Breast epithelium (tissue), 4 donors: ENCODE measurements around the gene FAM117B. TPM values are rescaled to one million over a fixed set of nuclear protein-coding genes. Genes with fewer than 3 reads are reported as not detected.

Source experiments
- DNase-seq, 2 donors: peaks; one replicate each; pipeline ENCODE4 v3.0.0-alpha.2; 2019; ENCODE audit warnings: low spot score in 2 of 2
- H3K27ac ChIP-seq, 2 donors: fragments of 200-600 bp; sonication (generic) in 1 of 2; one replicate each; pipeline ENCODE4 v1.5.1; 2016 to 2019; ENCODE audit warnings: mild to moderate bottlenecking in 1 of 2
- H3K27me3 ChIP-seq, 2 donors: fragments of 200-600 bp; sonication (generic) in 1 of 2; one replicate each; pipeline versions ENCODE4 v1.5.1 to v1.6.0; 2017 to 2019; ENCODE audit warnings: control low read depth in 1 of 2, mild to moderate bottlenecking in 1 of 2
- H3K36me3 ChIP-seq: fragments of 200-600 bp; one replicate; pipeline ENCODE4 v1.5.1; 2019
- H3K4me1 ChIP-seq, 2 donors: fragments of 200-600 bp; sonication (generic); one replicate each; pipeline ENCODE4 v1.5.1; 2016 to 2019; ENCODE audit warnings: control low read depth in 1 of 2
- H3K4me3 ChIP-seq, 3 donors: fragments of 200-600 bp; sonication (generic); 1 replicate in 2 of 3; 2 replicates in 1 of 3; pipeline ENCODE4 v1.5.1; 2016 to 2019; ENCODE audit warnings: mild to moderate bottlenecking in 3 of 3, moderate library complexity in 2 of 3
- H3K9me3 ChIP-seq, 2 donors: fragments of 200-600 bp; sonication (generic) in 1 of 2; one replicate each; pipeline ENCODE4 v1.5.1; 2016 to 2019; ENCODE audit warnings: control low read depth in 1 of 2
- CTCF ChIP-seq, 3 donors: fragments of 450-650 bp; IDR thresholded peaks; one replicate each; pipeline ENCODE4 v1.5.1; 2016 to 2017; ENCODE audit warnings: antibody characterized with exemption in 3 of 3, mild to moderate bottlenecking in 3 of 3, moderate library complexity in 3 of 3
- POLR2A ChIP-seq: fragments of 450-650 bp; IDR thresholded peaks from one replicate; pipeline ENCODE4 v1.6.1; 2016; ENCODE audit warnings: antibody characterized with exemption, mild to moderate bottlenecking, moderate library complexity
- POLR2AphosphoS5 ChIP-seq, 3 donors: sonication (generic); formaldehyde crosslinking; IDR thresholded peaks; one replicate each; pipeline ENCODE4 v1.6.1; 2017; ENCODE audit warnings: antibody characterized with exemption in 3 of 3
- intact Hi-C: fragments of 100-400 bp; cut with DNase I; formaldehyde crosslinking; loops from one replicate; pipeline ENCODE4 v1.15.1; 2023; ENCODE audit warnings: low total_unique reads
- total RNA-seq, 3 donors: library from RNA; depleted of rRNA; stranded (reverse); fragments of >200 nt; gene quantifications; one replicate each; pipeline ENCODE4 v1.1.0, GENCODE V29; 2016

Gene FAM117B
- total RNA-seq, 3 donors from 2014 or later, result 9.4 to 13.1 (median 11.9) TPM

GRCh38 chr2:202638721-202639120, 4.0 kb downstream of the FAM117B start:
- Histone ChIP-seq H3K27ac (no peak overlapping the region), H3K9me3 (no peaks in the 10 kb centered on the region), H3K27me3 (no peaks in the 10 kb centered on the region), H3K36me3 (no peaks in the 10 kb centered on the region), H3K4me1 (no peaks in the 10 kb centered on the region), H3K4me3 (no peak overlapping the region)
- TF ChIP-seq POLR2A, result no peak
- TF ChIP-seq POLR2AphosphoS5 (IDR thresholded peaks at IDR 0.05), result no peak
- TF ChIP-seq CTCF (IDR thresholded peaks at IDR 0.05), result no peak
- intact Hi-C loops, result no loop called here
- DNase-seq, result no peak

DNA sequence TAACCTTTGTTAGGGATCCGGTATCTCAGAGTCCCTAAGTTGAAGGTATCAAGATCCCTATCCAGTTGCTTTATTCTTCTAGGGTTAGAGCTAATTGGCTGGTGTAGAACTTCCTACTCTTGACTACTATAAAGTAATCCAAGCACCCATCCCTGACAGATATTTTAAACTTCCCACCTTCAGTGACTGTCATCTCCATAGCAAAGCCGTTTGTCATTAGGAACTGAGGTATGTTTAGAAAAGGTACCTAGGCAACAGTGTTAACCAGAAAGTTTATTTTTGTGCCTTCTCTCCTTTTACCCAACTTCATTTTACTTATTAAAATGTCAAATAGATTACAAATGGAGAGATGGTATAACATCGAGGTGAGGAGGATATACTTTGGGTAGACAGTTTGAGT, 4.5 kb downstream of the FAM117B start:
- TF ChIP-seq POLR2AphosphoS5 (IDR thresholded peaks at IDR 0.05) (no peak), CTCF (IDR thresholded peaks at IDR 0.05) (no peak), POLR2A (no peak)
- Histone ChIP-seq H3K4me1 (no peaks in the 10 kb centered on the region), H3K4me3 (no peak overlapping the region), H3K27me3 (no peaks in the 10 kb centered on the region), H3K27ac (no peak overlapping the region), H3K9me3 (no peaks in the 10 kb centered on the region), H3K36me3 (no peaks in the 10 kb centered on the region)
- DNase-seq, result no peak
- intact Hi-C loops, result no loop called here

GRCh38 chr2:202642567-202642966, 7.8 kb downstream of the FAM117B start:
- Histone ChIP-seq H3K4me3 (no peak overlapping the region), H3K4me1 (no peaks in the 10 kb centered on the region), H3K9me3 (no peaks in the 10 kb centered on the region), H3K27me3 (no peaks in the 10 kb centered on the region), H3K27ac (peak overlapping the region in 1 of 2 donors; percentile 46), H3K36me3 (no peaks in the 10 kb centered on the region)
- no peak for TF ChIP-seq CTCF (IDR thresholded peaks at IDR 0.05)
- no peak for TF ChIP-seq POLR2AphosphoS5 (IDR thresholded peaks at IDR 0.05)
- no peak for TF ChIP-seq POLR2A
- DNase-seq, result no peak
- intact Hi-C loops, result no loop called here

DNA sequence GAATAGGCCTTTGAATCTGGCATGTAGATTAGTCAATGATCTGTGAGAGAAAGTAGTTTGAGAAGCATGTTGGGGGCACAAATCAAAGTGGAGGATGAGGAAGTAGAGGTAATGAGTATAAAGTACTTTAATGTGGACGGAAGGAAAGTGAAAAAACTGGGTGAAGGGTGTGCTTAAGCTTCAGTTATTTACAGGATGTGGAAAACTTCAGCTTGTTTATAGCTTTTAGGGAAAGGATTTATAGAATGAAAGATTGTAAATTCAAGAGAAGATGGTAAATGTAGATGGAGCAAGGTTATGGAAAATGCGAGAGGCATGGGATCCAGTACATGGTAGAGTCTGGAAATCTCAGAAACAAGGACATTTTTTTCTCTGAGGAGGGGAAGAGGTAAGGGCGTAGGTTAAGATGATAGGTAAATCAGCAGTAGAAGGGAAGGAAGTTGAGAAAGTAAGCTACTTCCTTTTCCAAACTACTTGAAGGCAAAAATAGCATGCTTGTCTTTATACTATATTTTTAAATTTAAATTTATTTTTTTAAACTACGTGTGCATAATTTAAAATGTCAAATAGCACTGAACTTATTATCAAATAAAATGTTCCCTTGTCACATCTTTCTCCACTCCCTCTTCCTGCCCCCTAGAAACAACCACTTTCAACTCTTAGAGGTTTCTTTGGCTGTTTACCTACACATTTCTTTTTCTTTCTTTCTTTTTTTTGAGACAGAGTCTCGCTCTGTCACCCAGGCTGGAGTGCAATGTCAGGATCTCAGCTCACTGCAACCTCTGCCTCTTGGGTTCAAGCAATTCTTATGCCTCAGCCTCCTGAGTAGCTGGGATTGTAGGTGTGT, 8.5 kb downstream of the FAM117B start:
- TF ChIP-seq CTCF (IDR thresholded peaks at IDR 0.05) (no peak), POLR2A (no peak), POLR2AphosphoS5 (IDR thresholded peaks at IDR 0.05) (no peak)
- intact Hi-C loops, result no loop called here
- Histone ChIP-seq H3K9me3 (no peaks in the 10 kb centered on the region), H3K36me3 (no peaks in the 10 kb centered on the region), H3K4me1 (no peaks in the 10 kb centered on the region), H3K4me3 (no peak overlapping the region), H3K27ac (peak overlapping the region in 1 of 2 donors; percentile 46), H3K27me3 (no peaks in the 10 kb centered on the region)
- no peak for DNase-seq

- intact Hi-C loops, result no loop called here
- Histone ChIP-seq H3K4me1 (no peaks in the 10 kb centered on the region), H3K36me3 (no peaks in the 10 kb centered on the region), H3K27ac (no peak overlapping the region), H3K4me3 (no peak overlapping the region), H3K27me3 (no peaks in the 10 kb centered on the region), H3K9me3 (no peaks in the 10 kb centered on the region)
- TF ChIP-seq CTCF (IDR thresholded peaks at IDR 0.05) (no peak), POLR2A (no peak), POLR2AphosphoS5 (IDR thresholded peaks at IDR 0.05) (no peak)
- no peak for DNase-seq
These were observed 17.4 kb downstream of the FAM117B start for GRCh38 chr2:202652119-202652518.
